T-helper 9 cell (primary cell): ENCODE results near the gene SOWAHA.

Experiments used
- DNase-seq: peaks from one replicate; pipeline ENCODE4 v3.0.0-alpha.2; 2020
- total RNA-seq, 2 donors: gene quantifications; one replicate each; lab custom pipeline; 2026; lab: John Stamatoyannopoulos, UW

SOWAHA gene
- 0 to 0.14 reads per million in 2 donors for total RNA-seq

GRCh38 chr5:132812781-132813598 is at the start of gene SOWAHA:
Gene SOWAHA (plus strand): TSS chr5:132813302. CDS start chr5:132813622, 320 bp downstream.
- DNase-seq, result no peak

GRCh38 chr5:132764051-132764450 is 49.1 kb upstream of the SOWAHA start:
- DNase-seq, result no peak

DNA sequence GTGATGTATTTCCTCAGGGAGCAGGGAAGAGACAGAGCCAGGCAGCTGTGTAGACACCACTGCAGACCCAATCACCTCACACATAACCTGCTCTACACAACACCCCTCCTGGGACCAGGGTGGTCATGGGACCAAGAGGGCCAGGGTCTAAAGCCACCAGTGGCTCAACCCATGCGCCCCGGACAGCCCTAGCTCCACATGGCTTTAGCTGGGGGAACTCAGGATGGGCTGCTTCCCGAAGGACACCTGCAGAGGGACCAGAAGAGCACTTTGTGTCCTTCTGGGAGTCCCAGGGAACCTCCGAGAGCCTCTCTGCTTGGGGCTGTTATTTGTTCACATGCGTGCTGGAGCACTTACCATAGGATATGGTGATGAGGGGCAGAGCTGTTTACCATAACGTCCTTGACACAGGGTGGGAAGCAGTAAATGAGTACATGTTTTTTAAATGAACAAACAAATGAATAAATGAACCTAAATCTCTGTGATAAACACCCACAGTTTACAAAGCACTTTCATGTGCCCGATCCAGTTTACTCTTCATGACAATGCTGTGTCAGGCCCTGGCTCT is 48.3 kb upstream of the SOWAHA start:
- DNase-seq, result no peak

GRCh38 chr5:132765311-132766019 is 47.6 kb upstream of the SOWAHA start:
- DNase-seq, result no peak

- no peak for DNase-seq
These were observed 46.9 kb upstream of the SOWAHA start for GRCh38 chr5:132766020-132766805.

DNA sequence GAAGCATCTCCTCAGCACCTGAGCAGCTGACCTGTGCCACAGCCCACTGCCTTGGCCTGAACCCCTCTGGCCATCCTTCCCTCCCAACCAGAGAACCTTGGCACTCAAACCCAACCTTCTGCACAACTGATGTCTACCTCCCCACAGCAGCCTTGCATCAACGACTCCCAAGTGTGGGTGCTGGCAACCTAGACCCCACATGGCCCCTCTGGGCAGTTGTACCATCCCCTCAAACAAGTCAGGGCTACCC is 46.4 kb upstream of the SOWAHA start:
- DNase-seq, result no peak

GRCh38 chr5:132767150-132767549 is 46.0 kb upstream of the SOWAHA start:
- DNase-seq, result no peak

GRCh38 chr5:132768485-132768868 is 44.6 kb upstream of the SOWAHA start:
- DNase-seq, result no peak

- DNase-seq, result no peak
These were observed 42.5 kb upstream of the SOWAHA start for GRCh38 chr5:132770476-132771159.

DNA sequence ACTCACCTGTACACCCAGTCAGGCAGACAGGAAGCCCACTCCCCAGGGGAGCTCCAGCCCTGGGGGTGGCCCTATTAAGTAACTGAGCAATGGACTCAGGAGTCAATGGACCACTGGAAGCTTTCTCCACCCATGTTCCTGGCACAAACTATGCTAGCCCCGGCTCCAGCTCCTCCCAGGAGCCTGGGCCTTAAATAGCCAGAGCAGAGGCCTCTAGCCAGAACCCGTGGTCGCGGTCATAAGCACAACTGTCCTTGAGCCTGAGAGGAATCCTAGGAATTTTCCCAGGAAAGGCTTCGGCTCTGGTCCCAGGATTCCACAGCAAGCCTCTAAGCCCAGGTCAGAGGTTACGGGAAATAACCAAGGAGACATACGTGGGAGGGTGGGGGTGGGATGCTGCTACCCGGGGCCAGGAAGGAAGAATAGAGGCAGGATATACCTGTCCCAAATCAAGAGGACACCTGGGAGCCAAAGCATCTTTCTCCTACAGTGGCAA is 41.6 kb upstream of the SOWAHA start:
- DNase-seq, result no peak

- no peak for DNase-seq
These were observed 40.6 kb upstream of the SOWAHA start for GRCh38 chr5:132772291-132773070.

GRCh38 chr5:132773114-132773513 is 40.0 kb upstream of the SOWAHA start:
- no peak for DNase-seq

- no peak for DNase-seq
These were observed 39.3 kb upstream of the SOWAHA start for GRCh38 chr5:132773601-132774355.

DNA sequence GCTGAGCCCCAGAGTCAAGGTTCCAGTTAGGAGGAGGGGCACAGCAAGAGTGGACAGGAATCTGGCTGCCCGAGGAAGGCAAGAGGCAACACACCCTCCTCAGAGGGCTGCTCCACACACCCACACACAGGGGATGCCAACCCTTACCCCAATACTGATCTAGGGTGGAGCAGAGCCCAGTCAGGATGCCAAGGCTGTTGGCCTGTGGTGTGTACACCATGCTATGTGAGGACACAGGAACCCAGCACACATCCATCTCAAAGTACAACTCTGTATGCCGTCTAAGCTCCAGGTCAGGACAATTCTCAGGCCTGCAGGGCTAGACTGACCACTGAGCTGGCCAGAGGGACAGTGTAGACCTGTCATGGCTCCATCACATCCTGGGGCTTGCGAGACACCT is 38.7 kb upstream of the SOWAHA start:
- no peak for DNase-seq

DNA sequence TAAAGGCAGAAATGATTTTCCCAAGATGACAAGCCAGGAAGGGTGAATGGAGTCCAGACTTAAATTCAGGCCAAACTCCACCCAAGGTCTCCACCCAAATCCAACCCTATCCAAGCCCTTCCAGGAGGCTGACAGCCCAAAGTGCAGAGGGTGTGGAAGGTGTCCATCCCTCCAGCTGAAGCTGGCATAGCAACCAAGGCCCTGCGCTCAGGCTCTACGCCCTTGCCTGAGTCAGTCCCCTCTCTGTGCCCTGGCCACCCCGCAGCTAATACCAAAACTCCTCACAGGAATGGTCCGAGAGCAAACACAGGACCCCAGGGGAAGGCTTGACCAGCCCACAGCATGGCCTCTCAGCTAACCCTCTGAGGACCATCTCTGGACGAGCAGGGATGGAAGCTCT is 38.2 kb upstream of the SOWAHA start:
- DNase-seq, result no peak

GRCh38 chr5:132775476-132775961 is 37.6 kb upstream of the SOWAHA start:
- no peak for DNase-seq

GRCh38 chr5:132776131-132776937 is 36.8 kb upstream of the SOWAHA start:
- DNase-seq, result no peak

DNA sequence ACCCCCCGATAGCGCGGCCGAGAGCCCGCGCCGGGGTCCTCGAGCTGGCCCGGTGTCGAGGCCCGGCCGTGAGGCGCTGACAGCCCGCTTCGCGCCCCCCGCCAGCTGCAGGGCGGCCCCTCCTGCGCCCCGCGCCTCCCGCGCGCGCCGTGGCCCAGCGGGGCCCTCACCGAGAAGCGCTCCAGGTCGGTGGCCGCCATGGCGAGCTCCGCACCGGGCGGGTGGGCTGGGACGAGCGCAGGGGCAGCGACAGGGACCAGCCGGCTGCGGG is 36.2 kb upstream of the SOWAHA start:
- DNase-seq, result no peak

GRCh38 chr5:132777209-132778069 is 35.7 kb upstream of the SOWAHA start, which contains the start of gene SEPTIN8:
Gene SEPTIN8 (minus strand): TSS chr5:132777239. CDS start chr5:132777137, 102 bp downstream.
- peak; percentile 35 for DNase-seq
